K562 (cell line): ENCODE measurements around the gene CSTPP1. TPM values are rescaled to one million over a fixed set of nuclear protein-coding genes. Genes with fewer than 3 reads are reported as not detected.

Experiments used
- ATAC-seq: fragments of 200-7000 bp; cut with Tn5 transposase; 3 replicates; pipeline ENCODE4 v1.9.1; 2020; ENCODE audit warnings: moderate library complexity
- BruUV-seq: library from RNA; stranded (reverse); fragments of 400-500 nt; replicated peaks from 2 replicates; lab custom pipeline; 2021; lab: Mats Ljungman, UMichigan
- CTCF ChIA-PET: fragments of 300-600 bp; formaldehyde crosslinking; extraction: SDS; loops from one replicate; lab custom pipeline; 2021; ENCODE audit warnings: low intra/inter-chr PET ratio; lab: Yijun Ruan, JAX
- POLR2A ChIA-PET: fragments of 300-600, 350-650 bp; sonication (Branson Sonifier 250); formaldehyde crosslinking; extraction: SDS; loops from one replicate; lab custom pipeline; 2021; ENCODE audit warnings: antibody characterized with exemption, inconsistent platforms; lab: Yijun Ruan, JAX
- DNase-seq, 4 experiments: peaks; one replicate each; pipeline versions ENCODE4 v3.0.0 to v3.0.0-alpha.2; 2011 to 2018; ENCODE audit warnings: low spot score in 3 of 4, mixed read lengths in 3 of 4; ENCODE audit errors: extremely low read depth in 1 of 4
- FAIRE-seq: peaks from 2 replicates; lab custom pipeline; 2011; peaks lifted over from hg19 to GRCh38; lab: Jason Lieb, UNC
- H2AFZ ChIP-seq: 2 replicates; pipeline ENCODE4 v1.6.0; 2011; ENCODE audit warnings: low read depth, low read length, control low read depth, inconsistent platforms
- H3K27ac ChIP-seq: fragments of 200-600 bp; 3 replicates; pipeline ENCODE4 v1.8.0; 2011; ENCODE audit warnings: low read depth, mild to moderate bottlenecking, control low read depth, inconsistent platforms, low read length, moderate library complexity, mixed read lengths; ENCODE audit errors: extremely low read depth
- H3K27me3 ChIP-seq, 2 experiments: fragments of 300-600 bp in 1 of 2; 2 replicates in 1 of 2; 3 replicates in 1 of 2; pipeline versions ENCODE4 v1.6.0 to v1.8.0; 2011; ENCODE audit warnings: inconsistent platforms in 2 of 2, low read length in 2 of 2, mild to moderate bottlenecking in 1 of 2, mixed read lengths in 1 of 2, moderate library complexity in 1 of 2; ENCODE audit not compliant: control insufficient read depth in 2 of 2, insufficient read depth in 2 of 2
- H3K36me3 ChIP-seq: fragments of 300-600 bp; 3 replicates; pipeline ENCODE4 v1.8.0; 2011; ENCODE audit warnings: mild to moderate bottlenecking, low read length, inconsistent platforms; ENCODE audit not compliant: control insufficient read depth, insufficient read depth
- H3K4me1 ChIP-seq, 2 experiments: fragments of 200-600 bp in 1 of 2; replicated peaks in 1 of 2; 2 replicates in 1 of 2; 3 replicates in 1 of 2; pipeline versions ENCODE4 v1.5.1 to v1.8.0; 2011; ENCODE audit warnings: inconsistent platforms in 2 of 2, low read length in 2 of 2, mild to moderate bottlenecking in 1 of 2, mixed read lengths in 1 of 2, moderate library complexity in 1 of 2; ENCODE audit not compliant: control insufficient read depth in 2 of 2, insufficient read depth in 2 of 2
- H3K4me2 ChIP-seq: 2 replicates; pipeline ENCODE4 v1.6.1; 2011; ENCODE audit warnings: low read length, control low read depth, inconsistent platforms, mixed read lengths; ENCODE audit not compliant: insufficient read depth
- H3K4me3 ChIP-seq: fragments of 200-600 bp; sonication (generic), shearing (Covaris generic); 2 replicates; pipeline ENCODE4 v1.5.1; 2016; ENCODE audit warnings: control low read depth, inconsistent platforms
- H3K79me2 ChIP-seq: fragments of 200-600 bp; 3 replicates; pipeline ENCODE4 v1.8.0; 2011; ENCODE audit warnings: low read length, inconsistent platforms; ENCODE audit not compliant: control insufficient read depth, insufficient read depth
- H3K9ac ChIP-seq, 2 experiments: 2 replicates each; pipeline versions ENCODE4 v1.6.0 to v1.6.1; 2011; ENCODE audit warnings: low read depth in 2 of 2, low read length in 2 of 2, control low read depth in 1 of 2, inconsistent platforms in 1 of 2, mild to moderate bottlenecking in 1 of 2, mixed read lengths in 1 of 2; ENCODE audit not compliant: insufficient read depth in 1 of 2
- H3K9me1 ChIP-seq: one replicate; pipeline ENCODE4 v1.6.0; 2011; ENCODE audit warnings: inconsistent platforms, mild to moderate bottlenecking, low read length, moderate library complexity; ENCODE audit not compliant: control insufficient read depth, insufficient read depth
- H3K9me3 ChIP-seq: replicated peaks from 2 replicates; pipeline ENCODE4 v1.5.1; 2011; ENCODE audit warnings: low read depth, low read length, inconsistent platforms; ENCODE audit not compliant: control insufficient read depth, insufficient read depth
- H4K20me1 ChIP-seq: replicated peaks from 2 replicates; pipeline ENCODE4 v1.6.1; 2011; ENCODE audit warnings: low read length, inconsistent platforms, mixed read lengths; ENCODE audit not compliant: control insufficient read depth, insufficient read depth
- CHD1 ChIP-seq: fragments of 200-600 bp; sonication (generic); IDR thresholded peaks from one replicate; pipeline ENCODE4 v1.6.1; 2012; ENCODE audit warnings: mild to moderate bottlenecking, moderate library complexity, low read length, inconsistent platforms
- WGBS: fragments of 100-300 bp; shearing (Covaris generic); methylation state at CpG from one replicate; pipeline ENCODE4 v1.1.6; 2016; ENCODE audit warnings: low coverage, mixed read lengths; ENCODE audit not compliant: insufficient coverage; ENCODE audit errors: missing lambda C conversion rate; 5-methylcytosine and 5-hydroxymethylcytosine counted together
- in situ Hi-C: fragments of 300-500 bp; cut with MboI; formaldehyde crosslinking; loops from 4 replicates; pipeline ENCODE4 v1.15.0; 2018; ENCODE audit warnings: inconsistent platforms, mixed read lengths
- intact Hi-C: fragments of 100-400 bp; cut with micrococcal nuclease; formaldehyde crosslinking; loops from 2 replicates; pipeline ENCODE4 v1.14.2; 2022
- polyA plus RNA-seq, 8 experiments: library from polyadenylated mRNA; depleted of rRNA in 4 of 8; stranded (reverse) in 5 of 8; unstranded in 3 of 8; fragments of >200 nt; fragmentation: Nextera tagmentation in 2 of 8; fragmentation: Illumina TruSeq in 1 of 8; extraction: Ambion mirVana in 2 of 8; extraction: Trizol in 1 of 8; gene quantifications; 2 replicates each; pipeline versions ENCODE4 v1.2.1 to v1.2.3, GENCODE V29; 2011 to 2014; ENCODE audit warnings: inconsistent platforms in 1 of 8, missing spikeins in 1 of 8
- total RNA-seq, 7 experiments: library from RNA; depleted of rRNA in 6 of 7; stranded (reverse); fragments of >200 nt in 6 of 7; fragmentation: Illumina TruSeq in 2 of 7; extraction: Trizol in 2 of 7; gene quantifications; 2 replicates each; pipeline versions ENCODE4 v1.2.1 to v1.2.3, GENCODE V29; 2011 to 2021; ENCODE audit warnings: low replicate concordance in 1 of 7
- TF ChIP-seq, protein P1 (sequence below): fragments of 250-450 bp; sonication (Bioruptor Pico); IDR thresholded peaks from 2 replicates; pipeline ENCODE4 v1.5.0; 2022; ENCODE audit warnings: mild to moderate bottlenecking
- TF ChIP-seq, protein P2 (sequence below): IDR thresholded peaks from 2 replicates; pipeline ENCODE4 v1.6.1; 2016; ENCODE audit warnings: missing genetic modification characterization, missing compliant biosample characterization

Gene CSTPP1
- total and polyA plus RNA-seq, 9 of the 15 experiments (the other 6 are each of a cell fraction or from before 2014, with no cell fraction given) = 6.5 to 17.8 (median 9.2) TPM

DNA sequence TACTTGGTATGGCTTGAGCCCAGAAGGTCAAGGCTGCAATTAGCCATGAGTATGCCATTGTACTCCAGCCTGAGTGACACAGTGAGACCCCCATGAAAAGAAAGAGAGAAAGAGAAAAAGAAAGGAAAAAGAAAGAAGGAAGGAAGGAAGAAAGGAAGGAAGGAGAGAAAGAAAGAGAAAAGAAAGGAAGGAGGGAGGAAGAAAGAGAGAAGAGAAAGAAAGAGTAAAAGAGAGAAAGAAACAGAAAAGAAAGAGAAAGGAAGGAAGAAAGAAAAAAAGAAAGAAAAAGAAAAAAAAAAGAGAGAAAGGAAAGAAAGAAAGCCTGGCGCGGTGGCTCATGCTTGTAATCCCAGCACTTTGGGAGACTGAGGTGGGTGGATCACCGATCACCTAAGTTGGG, 77.5 kb downstream of the CSTPP1 start:
- Histone ChIP-seq H3K4me2 (no peak overlapping the region), H3K4me1 (no peaks in the 10 kb centered on the region), H3K36me3 (no peaks in the 10 kb centered on the region), H2AFZ (no peak overlapping the region), H3K79me2 (no peaks in the 10 kb centered on the region), H4K20me1 (no peaks in the 10 kb centered on the region)
- in situ Hi-C loops (no loop called here), intact Hi-C loops (no loop called here)
- ATAC-seq = no peak
- no peak for TF ChIP-seq CHD1
- TF ChIP-seq, protein P1, sequence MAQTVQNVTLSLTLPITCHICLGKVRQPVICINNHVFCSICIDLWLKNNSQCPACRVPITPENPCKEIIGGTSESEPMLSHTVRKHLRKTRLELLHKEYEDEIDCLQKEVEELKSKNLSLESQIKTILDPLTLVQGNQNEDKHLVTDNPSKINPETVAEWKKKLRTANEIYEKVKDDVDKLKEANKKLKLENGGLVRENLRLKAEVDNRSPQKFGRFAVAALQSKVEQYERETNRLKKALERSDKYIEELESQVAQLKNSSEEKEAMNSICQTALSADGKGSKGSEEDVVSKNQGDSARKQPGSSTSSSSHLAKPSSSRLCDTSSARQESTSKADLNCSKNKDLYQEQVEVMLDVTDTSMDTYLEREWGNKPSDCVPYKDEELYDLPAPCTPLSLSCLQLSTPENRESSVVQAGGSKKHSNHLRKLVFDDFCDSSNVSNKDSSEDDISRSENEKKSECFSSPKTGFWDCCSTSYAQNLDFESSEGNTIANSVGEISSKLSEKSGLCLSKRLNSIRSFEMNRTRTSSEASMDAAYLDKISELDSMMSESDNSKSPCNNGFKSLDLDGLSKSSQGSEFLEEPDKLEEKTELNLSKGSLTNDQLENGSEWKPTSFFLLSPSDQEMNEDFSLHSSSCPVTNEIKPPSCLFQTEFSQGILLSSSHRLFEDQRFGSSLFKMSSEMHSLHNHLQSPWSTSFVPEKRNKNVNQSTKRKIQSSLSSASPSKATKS (CRISPR knock-in tag) = no peak
- TF ChIP-seq, protein P2, sequence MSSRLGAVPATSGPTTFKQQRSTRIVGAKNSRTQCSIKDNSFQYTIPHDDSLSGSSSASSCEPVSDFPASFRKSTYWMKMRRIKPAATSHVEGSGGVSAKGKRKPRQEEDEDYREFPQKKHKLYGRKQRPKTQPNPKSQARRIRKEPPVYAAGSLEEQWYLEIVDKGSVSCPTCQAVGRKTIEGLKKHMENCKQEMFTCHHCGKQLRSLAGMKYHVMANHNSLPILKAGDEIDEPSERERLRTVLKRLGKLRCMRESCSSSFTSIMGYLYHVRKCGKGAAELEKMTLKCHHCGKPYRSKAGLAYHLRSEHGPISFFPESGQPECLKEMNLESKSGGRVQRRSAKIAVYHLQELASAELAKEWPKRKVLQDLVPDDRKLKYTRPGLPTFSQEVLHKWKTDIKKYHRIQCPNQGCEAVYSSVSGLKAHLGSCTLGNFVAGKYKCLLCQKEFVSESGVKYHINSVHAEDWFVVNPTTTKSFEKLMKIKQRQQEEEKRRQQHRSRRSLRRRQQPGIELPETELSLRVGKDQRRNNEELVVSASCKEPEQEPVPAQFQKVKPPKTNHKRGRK (tag) = peak; percentile 89
- TF ChIP-seq, all 486 proteins: peak for 1
- Histone ChIP-seq H3K9me3 (no peaks in the 10 kb centered on the region), H3K9me1 (no peaks in the 10 kb centered on the region), H3K27me3 (no peaks in the 10 kb centered on the region), H3K9ac (no peak overlapping the region), H3K4me3 (no peak overlapping the region), H3K27ac (no peak overlapping the region)
- DNase-seq (no peak), FAIRE-seq (no peak)
- 92% methylated on average over 3 of the region's 3 CpGs for WGBS
- CTCF ChIA-PET = no interaction called here
- POLR2A ChIA-PET = no interaction called here
- no TSS peak for BruUV-seq
